ENCODE data around the gene TMEM179.

Gene TMEM179

DNA sequence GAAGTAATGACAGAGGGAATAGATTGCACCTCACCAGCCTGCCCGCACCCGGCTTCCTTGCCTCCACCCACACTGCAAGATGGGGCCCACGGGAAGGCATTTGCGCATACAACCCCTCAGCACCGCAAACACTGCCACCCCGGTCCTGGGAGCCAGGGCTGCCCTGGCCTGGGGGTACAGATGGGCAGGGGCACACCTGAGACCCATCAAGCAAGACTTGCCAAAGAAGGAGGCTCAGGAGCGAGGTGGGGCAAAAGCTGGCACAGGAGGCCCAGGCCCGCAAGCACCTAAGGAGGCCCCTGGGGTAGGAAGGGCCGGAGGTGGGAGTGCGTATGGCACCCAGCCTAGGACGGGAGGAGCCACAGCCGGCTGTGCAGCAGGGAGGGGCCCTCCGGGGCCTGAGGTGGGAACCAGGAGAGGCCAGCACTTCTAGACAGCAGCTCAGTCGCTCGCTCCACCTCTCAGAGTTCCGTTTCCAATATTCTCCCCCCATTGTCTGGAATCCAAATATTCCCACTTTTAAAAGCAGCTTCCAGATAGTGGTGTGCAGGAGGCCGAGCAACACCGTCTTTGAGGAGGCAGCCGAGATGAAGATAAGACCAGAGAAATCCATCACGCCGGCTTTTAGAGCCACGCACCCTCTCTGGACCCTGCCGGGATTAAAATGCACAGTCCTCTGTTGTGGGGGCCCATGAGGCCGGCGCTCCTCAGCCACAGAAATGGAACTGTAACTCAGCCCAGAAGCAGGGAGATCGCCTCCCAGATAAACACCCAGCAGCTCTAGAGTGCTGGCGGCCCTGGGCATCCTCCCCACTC lies 37.2 kb downstream of the TMEM179 start:
- Histone ChIP-seq H3K4me3 (ENCODE audit: low read depth, low read length) (no peak overlapping the region), H3K27me3 (ENCODE audit: insufficient read depth, low read length) (peaks cover 49% of the 10 kb centered on the region), H3K4me1 (ENCODE audit: control insufficient read depth, insufficient read depth, low read length, unreplicated experiment) (no peaks in the 10 kb centered on the region)

DNA sequence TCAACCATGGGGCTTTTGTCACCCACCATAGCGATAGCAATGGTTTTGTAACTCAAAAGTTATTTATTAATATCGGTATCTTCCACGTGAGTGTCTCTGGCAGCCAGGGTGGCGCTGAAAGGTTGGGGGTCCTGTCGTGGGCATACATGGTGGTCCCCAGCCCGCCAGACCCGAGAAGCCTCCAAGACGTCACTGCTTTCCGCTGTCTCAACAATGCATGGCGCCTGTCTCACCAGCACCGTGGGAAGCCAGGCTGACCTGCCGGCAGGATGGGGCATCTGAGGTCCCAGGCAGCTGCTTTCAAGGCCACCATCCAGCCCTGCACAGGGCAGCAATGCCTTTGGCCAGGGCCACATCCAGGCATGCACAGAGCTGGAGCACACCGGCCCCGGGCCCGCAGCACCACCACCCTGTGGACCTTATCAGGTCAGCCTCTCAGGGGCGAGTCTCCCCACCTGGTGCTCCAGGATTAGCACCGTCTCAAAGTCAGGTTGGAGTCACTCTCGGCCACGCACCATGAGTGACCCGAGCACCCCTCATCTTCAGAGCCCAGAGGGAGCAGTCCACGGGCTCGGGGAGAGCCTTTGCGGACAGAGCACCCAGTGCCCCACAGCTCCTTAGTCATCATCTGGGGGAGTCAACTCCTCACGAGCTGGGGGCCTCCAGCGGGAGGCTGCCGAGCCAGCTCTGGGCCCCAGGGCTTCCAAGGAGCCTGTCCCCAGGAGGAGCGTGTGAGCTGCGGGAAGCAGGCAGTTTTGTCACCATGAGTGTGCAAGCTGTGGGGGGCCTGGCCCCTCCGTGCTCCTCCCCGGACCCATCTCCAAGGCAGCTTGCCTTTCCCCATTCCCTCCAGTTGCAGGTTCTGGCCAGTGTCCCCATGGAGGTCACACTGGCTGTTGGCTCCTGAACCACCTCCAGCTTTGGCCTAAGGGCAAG lies 39.6 kb downstream of the TMEM179 start:
- no peaks in the 10 kb centered on the region for H3K36me3 ChIP-seq (ENCODE audit: insufficient read depth, low read length)
- H3K79me2 ChIP-seq (ENCODE audit: control insufficient read depth, insufficient read depth, low read length, unreplicated experiment) = no peaks in the 10 kb centered on the region
- H3K27ac ChIP-seq (ENCODE audit: low read depth, low read length) = no peak overlapping the region
- H3K4me3 ChIP-seq (ENCODE audit: low read depth, low read length) = no peak overlapping the region
- H3K4me1 ChIP-seq (ENCODE audit: control insufficient read depth, insufficient read depth, low read length, unreplicated experiment) = no peaks in the 10 kb centered on the region
- H2AFZ ChIP-seq (ENCODE audit: low read length, unreplicated experiment) = no peak overlapping the region
- H3K27me3 ChIP-seq (ENCODE audit: insufficient read depth, low read length) = peaks cover 59% of the 10 kb centered on the region

More for the DNA sequence above, 37.2 kb downstream of the TMEM179 start:
- Histone ChIP-seq H3K27ac (ENCODE audit: low read depth, low read length) (no peak overlapping the region), H2AFZ (ENCODE audit: low read length, unreplicated experiment) (no peak overlapping the region), H3K79me2 (ENCODE audit: control insufficient read depth, insufficient read depth, low read length, unreplicated experiment) (no peaks in the 10 kb centered on the region), H3K36me3 (ENCODE audit: insufficient read depth, low read length) (no peaks in the 10 kb centered on the region)

- no peaks in the 10 kb centered on the region for H3K79me2 ChIP-seq (ENCODE audit: control insufficient read depth, insufficient read depth, low read length, unreplicated experiment)
- H3K36me3 ChIP-seq (ENCODE audit: insufficient read depth, low read length) = no peaks in the 10 kb centered on the region
- no peak overlapping the region for H2AFZ ChIP-seq (ENCODE audit: low read length, unreplicated experiment)
- H3K27me3 ChIP-seq (ENCODE audit: insufficient read depth, low read length) = peaks cover 54% of the 10 kb centered on the region
- no peak overlapping the region for H3K27ac ChIP-seq (ENCODE audit: low read depth, low read length)
- H3K4me1 ChIP-seq (ENCODE audit: control insufficient read depth, insufficient read depth, low read length, unreplicated experiment) = no peaks in the 10 kb centered on the region
- H3K4me3 ChIP-seq (ENCODE audit: low read depth, low read length) = no peak overlapping the region
Measured at GRCh38 chr14:104563742-104564615, 40.6 kb downstream of the TMEM179 start.

DNA sequence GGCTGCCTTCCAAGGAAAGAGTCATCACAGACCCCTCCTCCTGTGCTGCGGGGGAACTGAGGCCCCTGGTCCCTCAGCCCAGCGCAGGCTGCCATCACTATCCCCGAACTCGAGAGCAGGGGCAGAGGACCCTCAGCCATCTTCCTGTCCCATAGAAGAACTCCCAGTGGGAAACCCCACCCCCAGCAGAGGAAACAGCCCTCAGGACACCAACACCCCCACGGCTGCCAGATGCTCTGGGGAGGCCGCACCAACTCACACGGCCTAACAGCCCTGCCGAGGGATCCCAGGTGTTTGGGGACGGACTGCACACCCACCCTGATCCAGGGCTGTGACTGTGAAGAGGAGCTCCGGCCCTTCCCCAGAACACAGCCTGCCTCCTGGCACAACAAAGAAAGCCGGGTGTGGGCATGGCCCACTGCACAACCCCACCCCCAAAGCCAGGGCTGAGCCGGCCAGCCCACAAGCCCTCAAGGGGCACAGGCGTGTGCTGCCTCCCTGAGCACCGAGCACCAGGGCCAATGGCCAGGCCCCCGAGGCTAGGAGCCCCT lies 41.3 kb downstream of the TMEM179 start:
- H3K27me3 ChIP-seq (ENCODE audit: insufficient read depth, low read length) = peaks cover 54% of the 10 kb centered on the region
- H2AFZ ChIP-seq (ENCODE audit: low read length, unreplicated experiment) = no peak overlapping the region
- no peaks in the 10 kb centered on the region for H3K4me1 ChIP-seq (ENCODE audit: control insufficient read depth, insufficient read depth, low read length, unreplicated experiment)
- H3K79me2 ChIP-seq (ENCODE audit: control insufficient read depth, insufficient read depth, low read length, unreplicated experiment) = no peaks in the 10 kb centered on the region
- no peak overlapping the region for H3K27ac ChIP-seq (ENCODE audit: low read depth, low read length)
- H3K36me3 ChIP-seq (ENCODE audit: insufficient read depth, low read length) = no peaks in the 10 kb centered on the region
- no peak overlapping the region for H3K4me3 ChIP-seq (ENCODE audit: low read depth, low read length)

GRCh38 chr14:104562606-104563005 lies 42.0 kb downstream of the TMEM179 start:
- Histone ChIP-seq H3K27ac (ENCODE audit: low read depth, low read length) (no peak overlapping the region), H3K27me3 (ENCODE audit: insufficient read depth, low read length) (peaks cover 57% of the 10 kb centered on the region)

DNA sequence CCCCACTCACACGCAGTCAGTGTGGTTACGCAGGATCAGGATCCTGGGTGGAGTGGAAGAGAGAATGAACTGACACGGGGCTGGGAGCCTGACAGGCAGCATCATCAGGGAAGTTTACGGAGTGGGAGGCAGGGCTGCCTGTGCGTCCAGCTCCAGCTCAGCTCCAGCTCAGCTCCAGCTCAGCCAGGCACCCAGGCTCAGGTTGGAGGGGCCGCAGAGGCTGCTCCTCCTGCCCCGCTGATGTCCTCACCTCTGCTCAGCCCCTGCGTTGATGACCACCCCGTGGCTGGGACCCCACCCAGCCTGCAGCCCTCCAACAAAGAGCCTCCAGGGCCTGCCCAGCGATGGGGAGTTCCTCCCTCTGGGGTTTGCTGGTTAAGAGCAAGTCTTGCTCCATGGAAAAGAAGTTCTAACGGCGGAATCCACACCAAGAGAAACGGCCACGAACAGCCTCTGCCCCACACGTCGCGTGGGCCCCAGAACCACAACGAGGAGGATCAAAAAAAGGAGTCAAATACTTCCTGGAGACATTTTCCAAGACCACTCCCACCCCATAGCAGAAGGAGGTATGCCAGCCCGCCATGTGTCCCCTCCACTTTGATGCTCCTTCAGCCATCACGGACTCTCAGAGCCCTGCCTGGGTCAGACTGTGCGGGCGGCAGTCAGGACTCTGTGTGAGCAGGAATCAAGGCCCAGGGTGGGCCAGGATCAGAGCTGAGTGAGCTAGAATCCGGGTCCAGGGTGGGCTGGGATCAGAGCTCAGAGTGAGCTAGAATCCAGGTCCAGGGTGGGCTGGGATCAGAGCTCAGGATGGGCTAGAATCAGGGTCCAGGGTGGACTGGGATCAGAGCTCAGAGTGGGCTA lies 42.7 kb downstream of the TMEM179 start:
- Histone ChIP-seq H3K4me1 (ENCODE audit: control insufficient read depth, insufficient read depth, low read length, unreplicated experiment) (no peaks in the 10 kb centered on the region), H3K27me3 (ENCODE audit: insufficient read depth, low read length) (peaks cover 61% of the 10 kb centered on the region), H3K36me3 (ENCODE audit: insufficient read depth, low read length) (no peaks in the 10 kb centered on the region), H3K27ac (ENCODE audit: low read depth, low read length) (no peak overlapping the region), H2AFZ (ENCODE audit: low read length, unreplicated experiment) (no peak overlapping the region), H3K79me2 (ENCODE audit: control insufficient read depth, insufficient read depth, low read length, unreplicated experiment) (no peaks in the 10 kb centered on the region), H3K4me3 (ENCODE audit: low read depth, low read length) (no peak overlapping the region)

More at GRCh38 chr14:104562606-104563005, 42.0 kb downstream of the TMEM179 start:
- Histone ChIP-seq H2AFZ (ENCODE audit: low read length, unreplicated experiment) (no peak overlapping the region), H3K4me3 (ENCODE audit: low read depth, low read length) (no peak overlapping the region), H3K4me1 (ENCODE audit: control insufficient read depth, insufficient read depth, low read length, unreplicated experiment) (no peaks in the 10 kb centered on the region), H3K36me3 (ENCODE audit: insufficient read depth, low read length) (no peaks in the 10 kb centered on the region), H3K79me2 (ENCODE audit: control insufficient read depth, insufficient read depth, low read length, unreplicated experiment) (no peaks in the 10 kb centered on the region)

DNA sequence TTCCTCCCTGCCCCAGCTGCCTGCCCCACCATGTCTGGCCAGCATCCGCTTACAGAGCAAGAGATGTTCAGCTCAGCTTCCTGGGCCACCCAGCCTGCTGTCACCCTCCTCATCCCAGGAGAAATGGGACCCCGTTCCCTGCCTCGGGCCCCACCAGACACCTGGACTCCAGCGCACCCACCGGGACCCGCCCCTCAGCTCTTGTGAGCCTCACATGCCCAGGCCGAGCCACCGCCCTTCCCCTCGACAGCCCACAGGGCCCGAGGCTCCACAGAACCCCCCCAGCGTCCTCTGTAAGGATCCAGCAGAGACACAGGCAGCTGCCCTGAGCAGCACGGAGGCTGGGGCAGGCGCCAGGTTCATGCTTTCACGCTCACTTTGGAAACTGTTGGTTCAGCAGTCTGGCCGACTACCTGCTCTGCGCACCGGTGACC lies 43.4 kb downstream of the TMEM179 start:
- Histone ChIP-seq H3K4me1 (ENCODE audit: control insufficient read depth, insufficient read depth, low read length, unreplicated experiment) (no peaks in the 10 kb centered on the region), H2AFZ (ENCODE audit: low read length, unreplicated experiment) (no peak overlapping the region), H3K36me3 (ENCODE audit: insufficient read depth, low read length) (no peaks in the 10 kb centered on the region), H3K27ac (ENCODE audit: low read depth, low read length) (no peak overlapping the region), H3K4me3 (ENCODE audit: low read depth, low read length) (no peak overlapping the region), H3K27me3 (ENCODE audit: insufficient read depth, low read length) (peaks cover 60% of the 10 kb centered on the region), H3K79me2 (ENCODE audit: control insufficient read depth, insufficient read depth, low read length, unreplicated experiment) (no peaks in the 10 kb centered on the region)

DNA sequence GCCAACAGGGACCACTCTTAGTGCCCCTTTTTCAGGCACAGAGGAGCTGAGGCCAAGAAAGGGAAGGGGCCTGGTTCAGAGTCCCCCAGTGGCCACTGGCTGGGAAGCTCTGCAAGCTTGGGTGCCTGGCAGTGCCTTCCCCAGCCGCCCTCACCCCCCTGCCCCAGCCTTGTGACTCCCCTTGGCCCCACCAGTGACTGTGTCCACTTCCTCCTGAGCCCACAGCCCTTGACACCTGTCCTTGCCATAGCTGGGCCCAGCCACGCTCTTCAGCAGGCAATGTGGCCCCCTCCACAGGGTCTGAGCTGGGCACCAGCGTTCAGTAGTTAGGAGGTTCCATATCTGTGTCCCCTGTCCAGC lies 44.0 kb downstream of the TMEM179 start:
- Histone ChIP-seq H3K4me3 (ENCODE audit: low read depth, low read length) (no peak overlapping the region), H3K79me2 (ENCODE audit: control insufficient read depth, insufficient read depth, low read length, unreplicated experiment) (no peaks in the 10 kb centered on the region), H3K27me3 (ENCODE audit: insufficient read depth, low read length) (peaks cover 62% of the 10 kb centered on the region), H3K4me1 (ENCODE audit: control insufficient read depth, insufficient read depth, low read length, unreplicated experiment) (no peaks in the 10 kb centered on the region), H2AFZ (ENCODE audit: low read length, unreplicated experiment) (no peak overlapping the region), H3K27ac (ENCODE audit: low read depth, low read length) (no peak overlapping the region), H3K36me3 (ENCODE audit: insufficient read depth, low read length) (no peaks in the 10 kb centered on the region)

GRCh38 chr14:104559804-104560585 lies 44.6 kb downstream of the TMEM179 start:
- Histone ChIP-seq H3K4me1 (ENCODE audit: control insufficient read depth, insufficient read depth, low read length, unreplicated experiment) (no peaks in the 10 kb centered on the region), H3K36me3 (ENCODE audit: insufficient read depth, low read length) (no peaks in the 10 kb centered on the region), H2AFZ (ENCODE audit: low read length, unreplicated experiment) (no peak overlapping the region), H3K27ac (ENCODE audit: low read depth, low read length) (no peak overlapping the region), H3K79me2 (ENCODE audit: control insufficient read depth, insufficient read depth, low read length, unreplicated experiment) (no peaks in the 10 kb centered on the region), H3K27me3 (ENCODE audit: insufficient read depth, low read length) (peaks cover 62% of the 10 kb centered on the region), H3K4me3 (ENCODE audit: low read depth, low read length) (no peak overlapping the region)
